Measurements from ENCODE around the gene PTH2. TPM values are rescaled to one million over a fixed set of nuclear protein-coding genes. Genes with fewer than 3 reads are reported as not detected.
"Not testable (repeated sequence)": the region's sequence is repeated elsewhere in the genome, so short reads cannot be mapped to it uniquely, and the experiment has no call there.

Gene PTH2
- total RNA-seq, 8 experiments from 2014 or later = 1.2 TPM; not detected in 7

- Histone ChIP-seq H3K4me3 (no peak overlapping the region), H3K27ac (no peak overlapping the region), H3K4me1 (replicated peaks in 1 of 2) (no peaks in the 10 kb centered on the region)
- whole genome bisulfite sequencing, 10 experiments = 69 to 96% (median 83%) methylated on average over 1 to 13 of the region's 16 CpGs; no CpG with 5 or more reads in 5 of the 10 experiments
- no peak for ATAC-seq (replicated peaks in 6 of 8)
- in situ Hi-C loops (cut with MboI; ENCODE audit: low pct_unique_long_range_greater_than_20kb in 2 of 9, low sequenced_read_pairs in 9 of 9, unreplicated experiment in 9 of 9) = loop anchor here in 1 of 9 experiments (25.0 kb wide), 1 partner anchor 162 kb away; the partner anchor contains the start of gene RCN3
Measured at GRCh38 chr19:49374665-49375434, 48.4 kb downstream of the PTH2 start.

- in situ Hi-C loops (cut with MboI; ENCODE audit: low pct_unique_long_range_greater_than_20kb in 2 of 9, low sequenced_read_pairs in 9 of 9, unreplicated experiment in 9 of 9); H3K4me1 ChIP-seq (replicated peaks in 1 of 2); H3K27ac ChIP-seq; H3K4me3 ChIP-seq; ATAC-seq (replicated peaks in 6 of 8): not testable (repeated sequence)
- WGBS, 10 experiments = 0 to 100% (median 80%) methylated on average over 1 to 2 of the region's 3 CpGs; no CpG with 5 or more reads in 2 of the 10 experiments
Measured at GRCh38 chr19:49373174-49373573, 50.1 kb downstream of the PTH2 start.

Other genes with a start within 250 kb of the PTH2 start
- gene SLC6A16, start 98.2 kb downstream of the PTH2 start, total RNA-seq = 1 to 10 TPM in 4 of 8 experiments, under 1 TPM in 4; 0.51 to 2.4 (median 1.1) TPM
- 10 to 100 TPM in 5 of 8 experiments, 1 to 10 TPM in 3; 2.8 to 40.2 (median 11.4) TPM for gene CD37, start 88.0 kb downstream of the PTH2 start, total RNA-seq
- gene TEAD2, start 61.0 kb downstream of the PTH2 start, total RNA-seq = 10 to 100 TPM in 6 of 8 experiments, 1 to 10 TPM in 2; 6.0 to 78.1 (median 14.2) TPM
- gene DKKL1, start 59.6 kb downstream of the PTH2 start, total RNA-seq = 1 to 10 TPM in 4 of 8 experiments, under 1 TPM in 2, not detected in 2; 0.38 to 5.2 (median 1.4) TPM
- gene KASH5, start 35.2 kb downstream of the PTH2 start, total RNA-seq = 1 to 10 TPM in 2 of 8 experiments, under 1 TPM in 4, not detected in 2; 0.27 to 2.7 (median 0.51) TPM
- gene GFY, start 1.9 kb upstream of the PTH2 start, total RNA-seq = 1 to 10 TPM in 1 of 8 experiments, under 1 TPM in 5, not detected in 2; 0.42 to 1.1 (median 0.67) TPM
- 1 to 10 TPM in 2 of 8 experiments, under 1 TPM in 5, not detected in 1; 0.16 to 1.9 (median 0.71) TPM for gene SLC17A7, start 18.1 kb upstream of the PTH2 start, total RNA-seq
- 10 to 100 TPM; 53.1 to 94.9 (median 76.4) TPM for gene PIH1D1, start 28.4 kb upstream of the PTH2 start, total RNA-seq
- 10 to 100 TPM in 4 of 8 experiments, 1 to 10 TPM in 4; 3.6 to 26.2 (median 10.8) TPM for gene ALDH16A1, start 29.8 kb upstream of the PTH2 start, total RNA-seq
- 1 to 10 TPM in 5 of 8 experiments, under 1 TPM in 3; 0.22 to 8.7 (median 1.4) TPM for gene FLT3LG, start 50.8 kb upstream of the PTH2 start, total RNA-seq
- 1,000 to 10,000 TPM; 2,225 to 4,117 (median 3,221) TPM for gene RPL13A, start 64.2 kb upstream of the PTH2 start, total RNA-seq
- gene RPS11, start 73.0 kb upstream of the PTH2 start, total RNA-seq = 1,000 to 10,000 TPM; 2,973 to 6,174 (median 3,870) TPM
- gene FCGRT, start 89.2 kb upstream of the PTH2 start, total RNA-seq = 10 to 100 TPM in 4 of 8 experiments, 1 to 10 TPM in 4; 2.2 to 70.6 (median 27.8) TPM
- gene RCN3, start 104.6 kb upstream of the PTH2 start, total RNA-seq = 10 to 100 TPM in 2 of 8 experiments, 1 to 10 TPM in 6; 2.0 to 13.2 (median 6.4) TPM
- gene NOSIP, start 157.1 kb upstream of the PTH2 start, total RNA-seq = 100 to 1,000 TPM in 2 of 8 experiments, 10 to 100 TPM in 6; 61.7 to 145 (median 76.6) TPM
- 1 to 10 TPM in 1 of 8 experiments, under 1 TPM in 7; 0.21 to 1.1 (median 0.60) TPM for gene PRRG2, start 157.9 kb upstream of the PTH2 start, total RNA-seq
- 10 to 100 TPM in 3 of 8 experiments, 1 to 10 TPM in 5; 3.3 to 18.8 (median 7.5) TPM for gene PRR12, start 167.7 kb upstream of the PTH2 start, total RNA-seq
- 10 to 100 TPM in 4 of 8 experiments, 1 to 10 TPM in 2, under 1 TPM in 2; 0.79 to 35.2 (median 7.5) TPM for gene RRAS, start 216.7 kb upstream of the PTH2 start, total RNA-seq
- gene SCAF1, start 218.8 kb upstream of the PTH2 start, total RNA-seq = 10 to 100 TPM; 10.1 to 33.0 (median 20.1) TPM
- 100 to 1,000 TPM in 1 of 8 experiments, 10 to 100 TPM in 7; 40.8 to 110 (median 53.4) TPM for gene IRF3, start 242.4 kb upstream of the PTH2 start, total RNA-seq
- 10 to 100 TPM in 3 of 8 experiments, 1 to 10 TPM in 5; 5.3 to 34.6 (median 8.2) TPM for gene BCL2L12, start 242.5 kb upstream of the PTH2 start, total RNA-seq

Measured in motor neuron (in vitro differentiated cells).